ENCODE measurements around the gene RER1.

Gene RER1

DNA sequence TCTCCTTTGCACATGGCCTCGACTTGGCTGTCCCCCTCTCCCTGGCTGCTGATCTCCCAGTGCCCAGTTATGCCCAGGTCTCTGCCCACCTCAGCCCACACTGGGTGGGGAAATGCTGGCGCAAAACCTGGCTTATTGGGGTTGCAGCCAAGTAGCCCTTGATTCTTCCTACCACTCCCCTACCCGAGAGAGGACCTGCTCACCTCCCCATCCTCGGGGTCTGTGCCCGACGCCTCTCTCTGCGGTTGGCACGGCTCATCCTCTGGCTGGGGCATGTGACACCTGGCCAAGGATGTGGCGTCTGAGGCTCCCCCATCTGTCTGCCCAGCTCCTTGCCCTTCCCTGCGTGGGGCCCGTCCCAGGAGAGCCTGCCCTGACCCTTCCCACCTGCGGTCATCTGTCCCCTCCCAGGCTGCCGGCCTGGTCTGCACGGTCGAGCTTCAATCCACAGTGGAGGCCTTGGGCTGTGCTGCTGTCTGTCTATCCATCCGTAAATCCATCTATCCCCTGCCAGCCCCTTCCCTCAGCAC lies 27.2 kb downstream of the RER1 start:
- H3K36me3 ChIP-seq, result no peaks in the 10 kb centered on the region
- no peak for DNase-seq
- no peaks in the 10 kb centered on the region for H3K27me3 ChIP-seq
- no peaks in the 10 kb centered on the region for H3K9me3 ChIP-seq
- H3K4me1 ChIP-seq, result peaks cover 4% of the 10 kb centered on the region; the same call in 1 of the 2 replicates
- no peak overlapping the region for H3K4me3 ChIP-seq (ENCODE audit: low read depth, low read length)
- TF ChIP-seq, protein P1, sequence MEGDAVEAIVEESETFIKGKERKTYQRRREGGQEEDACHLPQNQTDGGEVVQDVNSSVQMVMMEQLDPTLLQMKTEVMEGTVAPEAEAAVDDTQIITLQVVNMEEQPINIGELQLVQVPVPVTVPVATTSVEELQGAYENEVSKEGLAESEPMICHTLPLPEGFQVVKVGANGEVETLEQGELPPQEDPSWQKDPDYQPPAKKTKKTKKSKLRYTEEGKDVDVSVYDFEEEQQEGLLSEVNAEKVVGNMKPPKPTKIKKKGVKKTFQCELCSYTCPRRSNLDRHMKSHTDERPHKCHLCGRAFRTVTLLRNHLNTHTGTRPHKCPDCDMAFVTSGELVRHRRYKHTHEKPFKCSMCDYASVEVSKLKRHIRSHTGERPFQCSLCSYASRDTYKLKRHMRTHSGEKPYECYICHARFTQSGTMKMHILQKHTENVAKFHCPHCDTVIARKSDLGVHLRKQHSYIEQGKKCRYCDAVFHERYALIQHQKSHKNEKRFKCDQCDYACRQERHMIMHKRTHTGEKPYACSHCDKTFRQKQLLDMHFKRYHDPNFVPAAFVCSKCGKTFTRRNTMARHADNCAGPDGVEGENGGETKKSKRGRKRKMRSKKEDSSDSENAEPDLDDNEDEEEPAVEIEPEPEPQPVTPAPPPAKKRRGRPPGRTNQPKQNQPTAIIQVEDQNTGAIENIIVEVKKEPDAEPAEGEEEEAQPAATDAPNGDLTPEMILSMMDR (IDR thresholded peaks at IDR 0.05; ENCODE audit: low read depth, low read length), result no peak

DNA sequence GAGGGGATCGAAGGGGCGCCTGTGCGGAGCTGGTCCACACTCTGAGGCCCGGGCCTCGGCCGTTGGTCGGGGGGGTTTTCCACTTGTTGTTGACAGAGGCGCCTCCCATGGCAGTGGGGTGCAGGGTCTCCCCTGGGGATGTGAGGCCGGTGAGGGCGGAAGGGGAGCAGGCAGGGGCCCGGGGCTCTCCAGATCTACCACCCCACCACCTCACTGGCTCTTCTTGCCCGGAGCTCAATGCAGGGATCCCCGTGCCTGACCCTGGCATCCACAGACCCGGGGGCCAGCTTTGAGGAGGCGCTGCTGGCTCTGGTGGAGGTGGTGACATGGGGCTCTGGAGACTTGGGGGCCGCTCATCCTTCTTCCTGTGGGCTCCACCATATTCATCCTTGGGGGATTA lies 27.8 kb downstream of the RER1 start:
- Histone ChIP-seq H3K9me3 (no peaks in the 10 kb centered on the region), H3K27me3 (no peaks in the 10 kb centered on the region), H3K4me3 (ENCODE audit: low read depth, low read length) (no peak overlapping the region), H3K4me1 (no peaks in the 10 kb centered on the region; the same call in 1 of the 2 replicates), H3K36me3 (no peaks in the 10 kb centered on the region)
- TF ChIP-seq, protein P1 (IDR thresholded peaks at IDR 0.05; ENCODE audit: low read depth, low read length), result no peak
- no peak for DNase-seq

DNA sequence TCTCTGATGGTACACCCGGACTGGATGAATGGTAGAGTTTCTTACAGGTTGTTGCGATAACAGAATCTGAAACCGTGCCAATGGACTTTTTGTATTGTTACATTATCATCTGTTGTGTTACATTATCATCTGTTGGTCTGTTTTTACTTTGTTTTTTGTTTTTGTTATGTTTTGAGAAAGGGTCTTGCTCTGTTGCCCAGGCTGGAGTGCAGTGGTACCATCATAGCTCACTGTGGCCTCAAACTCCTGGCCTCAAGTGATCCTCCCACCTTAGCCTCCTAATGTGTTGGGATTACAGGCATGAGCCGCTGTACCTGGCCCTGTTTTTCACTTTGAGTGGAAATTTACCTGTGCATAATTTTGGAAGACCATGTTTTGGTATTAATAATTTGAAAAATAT lies 30.9 kb downstream of the RER1 start:
- Histone ChIP-seq H3K4me1 (no peaks in the 10 kb centered on the region), H3K9me3 (no peaks in the 10 kb centered on the region), H3K36me3 (no peaks in the 10 kb centered on the region), H3K27me3 (no peaks in the 10 kb centered on the region), H3K4me3 (ENCODE audit: low read depth, low read length) (no peak overlapping the region)
- no peak for DNase-seq
- TF ChIP-seq, protein P1 (IDR thresholded peaks at IDR 0.05; ENCODE audit: low read depth, low read length), result no peak

DNA sequence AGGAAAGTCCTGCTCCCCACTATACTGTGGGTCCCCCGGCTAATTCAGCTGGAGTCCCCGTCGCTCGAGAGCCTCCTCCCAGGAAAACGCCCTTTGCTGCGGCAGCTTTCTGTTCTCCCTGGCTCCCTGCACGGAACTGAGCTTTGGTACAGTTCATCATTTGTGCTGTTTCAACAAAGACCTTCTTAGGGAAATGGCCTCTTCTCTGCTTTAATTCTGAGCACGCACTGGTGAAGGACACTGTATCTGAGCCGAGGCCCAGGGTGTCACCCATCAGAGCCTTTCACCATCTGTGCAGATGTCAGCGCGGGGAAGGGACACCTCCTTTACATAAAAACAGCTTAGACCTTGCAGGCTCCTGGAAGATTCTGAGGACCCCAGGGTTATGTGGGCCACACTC lies 34.3 kb downstream of the RER1 start:
- Histone ChIP-seq H3K4me3 (ENCODE audit: low read depth, low read length) (no peak overlapping the region), H3K27me3 (no peaks in the 10 kb centered on the region), H3K36me3 (no peaks in the 10 kb centered on the region), H3K9me3 (no peaks in the 10 kb centered on the region), H3K4me1 (no peaks in the 10 kb centered on the region)
- no peak for DNase-seq
- TF ChIP-seq, protein P1 (IDR thresholded peaks at IDR 0.05; ENCODE audit: low read depth, low read length), result no peak

DNA sequence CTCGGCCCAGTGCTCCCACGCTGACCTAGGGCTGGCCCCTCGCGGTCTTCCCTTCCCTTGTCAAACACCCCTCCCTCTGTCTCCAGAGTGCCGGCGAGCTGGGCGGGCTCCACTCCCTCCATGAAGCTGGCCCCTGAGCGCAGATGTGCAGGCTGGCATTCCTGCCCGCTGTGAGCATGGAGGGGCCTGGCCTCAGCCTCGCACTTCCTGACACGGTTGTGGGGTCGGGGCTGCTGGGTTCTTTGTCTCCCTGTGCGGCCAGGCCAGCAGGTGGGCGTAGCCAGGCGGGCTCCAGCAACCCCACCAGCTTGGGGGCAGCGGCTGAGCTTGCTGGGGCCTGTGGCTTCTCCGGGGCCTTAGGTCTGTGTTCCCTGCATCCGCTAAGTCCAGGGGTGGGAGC lies 34.9 kb downstream of the RER1 start:
- H3K36me3 ChIP-seq, result no peaks in the 10 kb centered on the region
- no peak for DNase-seq
- no peak overlapping the region for H3K4me3 ChIP-seq (ENCODE audit: low read depth, low read length)
- H3K27me3 ChIP-seq, result no peaks in the 10 kb centered on the region
- H3K4me1 ChIP-seq, result no peaks in the 10 kb centered on the region
- no peaks in the 10 kb centered on the region for H3K9me3 ChIP-seq
- TF ChIP-seq, protein P1 (IDR thresholded peaks at IDR 0.05; ENCODE audit: low read depth, low read length), result no peak

DNA sequence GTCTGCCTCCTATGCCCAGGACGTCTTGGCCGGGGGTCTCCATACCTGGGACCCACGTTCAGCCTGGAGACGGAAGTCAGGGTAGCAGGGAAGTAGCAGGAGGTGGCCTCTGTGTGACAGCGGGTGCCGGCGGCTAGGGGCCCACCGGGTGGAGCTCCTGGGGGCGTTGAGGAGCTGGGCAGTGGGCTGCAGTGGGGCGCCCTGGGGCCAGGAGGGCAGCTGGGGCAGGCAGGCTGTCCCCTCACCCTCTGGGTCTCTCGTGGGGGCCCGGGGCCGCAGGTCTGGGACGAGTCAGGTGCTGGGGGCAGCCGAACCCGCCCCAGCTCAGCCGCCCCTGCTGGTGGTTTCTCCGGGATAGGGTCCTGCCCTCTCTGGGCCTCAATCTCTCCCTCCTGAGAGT lies 35.4 kb downstream of the RER1 start:
- no peak overlapping the region for H3K4me3 ChIP-seq (ENCODE audit: low read depth, low read length)
- H3K27me3 ChIP-seq, result no peaks in the 10 kb centered on the region

More for the DNA sequence above, 35.4 kb downstream of the RER1 start:
- Histone ChIP-seq H3K36me3 (no peaks in the 10 kb centered on the region), H3K9me3 (no peaks in the 10 kb centered on the region), H3K4me1 (no peaks in the 10 kb centered on the region)
- DNase-seq, result no peak
- TF ChIP-seq, protein P1 (IDR thresholded peaks at IDR 0.05; ENCODE audit: low read depth, low read length), result no peak

Measured in BE2C (cell line).